BLaER1 treated with 17β-estradiol and CSF1 and Interleukin-3, amounts not matched to agents 10 nM and 100 nM (cell line): Measurements from ENCODE around the gene CFAP20DC.
"Not testable (repeated sequence)": the region's sequence is repeated elsewhere in the genome, so short reads cannot be mapped to it uniquely, and the experiment has no call there.

Experiments used
- H3K27ac ChIP-seq, 11 experiments: shearing (Covaris generic); formaldehyde crosslinking; 2 replicates each; pipeline ENCODE4 v1.8.1; 2022
- H3K27me3 ChIP-seq, 11 experiments: shearing (Covaris generic); formaldehyde crosslinking; 2 replicates each; pipeline ENCODE4 v1.8.1; 2022
- H3K36me3 ChIP-seq, 11 experiments: shearing (Covaris generic); formaldehyde crosslinking; 2 replicates each; pipeline ENCODE4 v1.8.1; 2022
- H3K4me1 ChIP-seq, 10 experiments: shearing (Covaris generic); formaldehyde crosslinking; 2 replicates each; pipeline ENCODE4 v1.8.1; 2022
- H3K4me2 ChIP-seq, 11 experiments: shearing (Covaris generic); formaldehyde crosslinking; 2 replicates each; pipeline ENCODE4 v1.8.1; 2022
- H3K4me3 ChIP-seq, 10 experiments: shearing (Covaris generic); formaldehyde crosslinking; 2 replicates each; pipeline ENCODE4 v1.8.1; 2022
- H3K9ac ChIP-seq, 11 experiments: shearing (Covaris generic); formaldehyde crosslinking; 2 replicates each; pipeline ENCODE4 v1.8.1; 2022
- H3K9me3 ChIP-seq, 11 experiments: shearing (Covaris generic); formaldehyde crosslinking; replicated peaks in 1 of 11; 2 replicates each; pipeline ENCODE4 v1.8.1; 2022
- H4K20me1 ChIP-seq, 11 experiments: shearing (Covaris generic); formaldehyde crosslinking; 2 replicates each; pipeline ENCODE4 v1.8.1; 2022
- Cebpa-rat ChIP-seq, 11 experiments: shearing (Covaris generic); IDR thresholded peaks; 2 replicates each; pipeline ENCODE4 v1.8.1; 2022

Gene CFAP20DC

DNA sequence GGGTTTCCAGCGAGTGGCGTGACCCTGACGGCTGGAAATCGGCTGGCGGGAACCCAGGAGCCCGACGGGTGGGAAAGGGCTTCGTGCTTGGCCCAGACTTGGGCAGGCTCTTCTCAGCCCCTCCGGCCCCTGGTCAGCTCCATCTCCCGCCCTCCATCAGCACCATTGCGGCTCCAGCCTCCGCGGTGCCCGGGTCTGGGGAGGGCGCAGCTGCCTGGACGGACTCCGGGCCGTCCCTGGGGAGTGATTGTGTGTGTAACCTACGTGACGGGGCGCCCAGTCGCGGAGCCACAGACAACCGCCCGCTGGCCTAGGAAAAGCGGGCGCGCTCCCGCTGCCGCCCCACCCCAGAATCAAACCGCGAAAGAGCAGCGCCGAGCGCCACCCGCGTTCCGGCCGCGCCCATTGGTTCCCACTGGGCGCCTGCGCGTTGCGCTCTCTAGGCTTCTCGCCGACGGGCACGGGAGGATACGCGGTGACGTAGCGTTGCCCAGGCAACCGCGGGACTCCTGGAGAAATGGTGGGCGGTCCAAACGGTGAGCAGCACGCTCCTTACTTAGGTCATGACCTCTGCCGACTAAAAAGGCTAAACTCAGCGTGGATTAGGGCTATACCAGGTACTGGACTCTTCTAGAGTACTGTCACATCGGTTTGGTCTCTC is at the start of gene CFAP20DC:
TSS of gene CFAP20DC (minus strand) at position 355 of the 661 bp plus-strand sequence. CDS start 394 bp downstream, outside the sequence.
- H4K20me1 ChIP-seq: no peaks in the 10 kb centered on the region
- H3K4me1 ChIP-seq: peaks cover 11 to 45% (median 32%) of the 10 kb centered on the region in 10 experiments
- no peaks in the 10 kb centered on the region for H3K27me3 ChIP-seq
- H3K4me2 ChIP-seq: peak within 1 kb of the TSS; percentile 86 to 94 (median 90)
- peaks cover 0 to 15% (median 0%) of the 10 kb centered on the region in 11 experiments; a peak in 4 of 22 replicates for H3K36me3 ChIP-seq
- H3K9ac ChIP-seq: peak within 1 kb of the TSS; percentile 80 to 90 (median 86)
- H3K9me3 ChIP-seq: peaks cover 0 to 11% (median 7%) of the 10 kb centered on the region in 11 experiments; a peak in 7 of 22 replicates
- H3K27ac ChIP-seq: peak within 1 kb of the TSS; percentile 60 to 90 (median 87); a peak in 21 of 22 replicates
- H3K4me3 ChIP-seq: peak within 1 kb of the TSS; percentile 69 to 82 (median 74)
- no peak for TF ChIP-seq Cebpa-rat (IDR thresholded peaks at IDR 0.05)

DNA sequence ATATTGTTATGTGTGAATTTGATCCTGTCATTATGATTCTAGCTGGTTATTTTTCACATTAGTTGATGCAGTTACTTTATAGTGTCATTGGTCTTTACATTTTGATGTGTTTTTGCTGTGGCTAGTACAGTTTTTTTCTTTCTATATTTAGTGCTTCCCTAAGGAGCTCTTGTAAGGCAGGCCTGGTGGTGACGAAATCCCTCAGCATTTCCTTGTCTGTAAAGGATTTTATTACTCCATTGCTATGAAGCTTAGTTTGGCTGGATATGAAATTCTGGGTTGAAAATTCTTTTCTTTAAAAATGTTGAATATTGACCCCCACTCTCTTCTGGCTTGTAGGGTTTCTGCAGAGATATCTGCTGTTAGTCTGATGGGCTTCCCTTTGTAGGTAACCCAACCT is 48.7 kb upstream of the CFAP20DC start:
- not testable (repeated sequence) for H3K27ac ChIP-seq, H3K27me3 ChIP-seq, H3K4me1 ChIP-seq, H3K36me3 ChIP-seq, H3K9ac ChIP-seq, H3K4me3 ChIP-seq, H3K4me2 ChIP-seq, H4K20me1 ChIP-seq
- H3K9me3 ChIP-seq: peaks cover 5 to 26% (median 13%) of the 10 kb centered on the region in 11 experiments; a peak in 13 of 22 replicates

GRCh38 chr3:59094446-59094845 is 44.6 kb upstream of the CFAP20DC start:
- Histone ChIP-seq H3K9ac (no peak overlapping the region), H4K20me1 (no peaks in the 10 kb centered on the region), H3K27me3 (no peaks in the 10 kb centered on the region), H3K4me2 (no peak overlapping the region), H3K9me3 (peaks cover 0 to 16% (median 8%) of the 10 kb centered on the region in 11 experiments; a peak in 6 of 22 replicates), H3K4me1 (peaks cover 0 to 7% (median 0%) of the 10 kb centered on the region in 10 experiments; a peak in 2 of 20 replicates), H3K27ac (no peak overlapping the region), H3K36me3 (no peaks in the 10 kb centered on the region), H3K4me3 (no peak overlapping the region)
- TF ChIP-seq Cebpa-rat (IDR thresholded peaks at IDR 0.05): no peak

DNA sequence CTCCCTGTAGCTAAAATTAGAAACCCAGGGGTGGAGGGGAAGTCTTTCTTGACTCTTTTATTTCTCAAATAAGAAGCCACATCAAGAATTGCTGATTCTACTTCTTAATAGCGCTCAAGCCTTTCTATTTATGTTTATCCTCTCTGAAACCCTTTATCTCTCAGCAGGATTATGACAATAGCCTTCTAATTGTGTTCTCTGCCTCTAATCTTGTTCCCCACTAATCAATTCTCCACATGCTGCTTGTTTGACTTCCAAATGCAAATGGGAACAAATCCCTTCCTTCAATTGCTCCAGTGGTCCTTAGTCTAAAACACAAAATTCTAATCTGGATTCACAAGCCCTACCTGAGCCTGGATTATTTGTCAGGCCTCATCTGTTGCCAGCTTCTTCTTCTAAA is 43.7 kb upstream of the CFAP20DC start:
- Histone ChIP-seq H3K4me3 (no peak overlapping the region), H4K20me1 (no peaks in the 10 kb centered on the region), H3K4me2 (peak overlapping the region in 4 of 11 experiments; percentile 10 to 27 (median 20); a peak in 5 of 22 replicates), H3K9ac (no peak overlapping the region), H3K9me3 (peaks cover 0 to 13% (median 6%) of the 10 kb centered on the region in 11 experiments; a peak in 3 of 22 replicates), H3K36me3 (no peaks in the 10 kb centered on the region), H3K27me3 (no peaks in the 10 kb centered on the region), H3K4me1 (peaks cover 0 to 7% (median 0%) of the 10 kb centered on the region in 10 experiments; a peak in 2 of 20 replicates), H3K27ac (no peak overlapping the region)
- TF ChIP-seq Cebpa-rat (IDR thresholded peaks at IDR 0.05): no peak

DNA sequence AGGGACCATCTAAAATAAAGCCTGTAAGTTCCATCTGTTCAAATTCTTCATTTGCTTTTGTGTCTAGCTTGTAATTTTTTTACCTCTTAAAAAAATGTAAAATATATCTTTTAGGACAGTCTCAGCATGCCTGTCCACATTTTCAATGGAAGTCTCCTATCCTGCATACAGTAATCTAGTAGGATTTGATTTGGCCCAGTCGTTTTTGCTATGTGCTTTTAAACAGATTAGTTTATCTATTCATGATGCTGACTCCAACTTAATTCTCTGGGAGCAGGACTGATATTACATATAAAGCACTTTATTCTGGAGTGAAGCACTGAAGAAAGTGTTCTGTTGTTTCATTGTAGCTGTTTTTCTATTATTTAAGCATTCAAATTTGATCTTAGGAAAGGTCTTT is 38.9 kb upstream of the CFAP20DC start:
- no peak for TF ChIP-seq Cebpa-rat (IDR thresholded peaks at IDR 0.05)
- no peaks in the 10 kb centered on the region for H4K20me1 ChIP-seq
- H3K27ac ChIP-seq: no peak overlapping the region

DNA sequence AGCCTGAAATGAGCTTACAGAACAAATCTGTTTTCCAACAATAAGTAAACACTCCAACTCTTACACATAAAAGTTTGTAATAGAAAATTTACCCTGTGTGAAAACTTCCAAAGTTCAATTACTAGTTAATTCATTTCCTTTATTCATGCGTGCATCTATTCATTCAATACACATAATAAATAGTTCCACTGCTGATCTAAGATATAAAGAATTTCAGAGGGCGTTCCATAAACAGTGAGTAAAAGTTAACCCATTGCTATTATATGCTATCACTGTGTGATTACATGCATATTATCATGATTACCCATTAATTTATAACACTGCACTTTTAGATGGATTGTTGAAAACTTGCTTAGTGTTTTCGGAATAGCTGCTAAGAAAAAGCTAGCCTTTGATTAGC is 36.2 kb upstream of the CFAP20DC start:
- Histone ChIP-seq H3K4me3 (no peak overlapping the region), H3K4me2 (no peak overlapping the region), H3K36me3 (no peaks in the 10 kb centered on the region), H3K9ac (no peak overlapping the region), H3K4me1 (peaks cover 0 to 17% (median 3%) of the 10 kb centered on the region in 10 experiments; a peak in 9 of 20 replicates), H3K27ac (no peak overlapping the region), H3K27me3 (no peaks in the 10 kb centered on the region), H4K20me1 (no peaks in the 10 kb centered on the region), H3K9me3 (peaks cover 0 to 22% (median 8%) of the 10 kb centered on the region in 11 experiments; a peak in 12 of 22 replicates)
- TF ChIP-seq Cebpa-rat (IDR thresholded peaks at IDR 0.05): no peak

More for the DNA sequence above, 38.9 kb upstream of the CFAP20DC start:
- H3K4me2 ChIP-seq: no peak overlapping the region
- H3K27me3 ChIP-seq: no peaks in the 10 kb centered on the region
- H3K4me3 ChIP-seq: no peak overlapping the region
- no peaks in the 10 kb centered on the region for H3K36me3 ChIP-seq
- peaks cover 0 to 6% (median 0%) of the 10 kb centered on the region in 10 experiments; a peak in 2 of 20 replicates for H3K4me1 ChIP-seq
- no peak overlapping the region for H3K9ac ChIP-seq
- peaks cover 0 to 22% (median 5%) of the 10 kb centered on the region in 11 experiments; a peak in 9 of 22 replicates for H3K9me3 ChIP-seq

DNA sequence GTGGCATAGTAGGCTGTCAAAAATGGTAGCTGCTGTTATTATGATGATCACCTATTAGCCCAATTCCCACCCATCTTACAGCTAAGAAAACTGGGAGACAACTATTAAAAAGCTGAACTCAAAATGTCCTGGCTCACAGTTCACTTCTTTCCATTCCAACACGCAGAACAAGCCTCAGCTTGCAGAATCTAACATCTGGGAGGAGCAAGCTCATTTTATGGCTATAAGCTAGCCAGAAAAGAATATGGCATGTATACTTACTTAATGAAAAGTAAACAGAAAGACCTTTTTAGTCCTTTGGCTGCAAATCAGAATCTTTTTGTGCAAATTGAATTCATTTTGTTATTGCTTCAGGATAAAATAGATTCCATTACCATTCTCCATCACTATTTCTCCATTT is 34.8 kb upstream of the CFAP20DC start:
- Histone ChIP-seq H3K27ac (no peak overlapping the region), H3K27me3 (no peaks in the 10 kb centered on the region), H3K9me3 (peaks cover 0 to 22% (median 8%) of the 10 kb centered on the region in 11 experiments; a peak in 12 of 22 replicates), H3K4me3 (no peak overlapping the region), H3K9ac (no peak overlapping the region), H3K36me3 (no peaks in the 10 kb centered on the region), H4K20me1 (no peaks in the 10 kb centered on the region), H3K4me1 (peaks cover 0 to 21% (median 3%) of the 10 kb centered on the region in 10 experiments; a peak in 9 of 20 replicates), H3K4me2 (no peak overlapping the region)
- TF ChIP-seq Cebpa-rat (IDR thresholded peaks at IDR 0.05): no peak

- no peak overlapping the region for H3K4me3 ChIP-seq
- peaks cover 0 to 16% (median 8%) of the 10 kb centered on the region in 11 experiments; a peak in 12 of 22 replicates for H3K9me3 ChIP-seq
- H3K36me3 ChIP-seq: no peaks in the 10 kb centered on the region
- H3K27me3 ChIP-seq: no peaks in the 10 kb centered on the region
- H3K9ac ChIP-seq: no peak overlapping the region
- TF ChIP-seq Cebpa-rat (IDR thresholded peaks at IDR 0.05): no peak
- peaks cover 0 to 21% (median 3%) of the 10 kb centered on the region in 10 experiments; a peak in 9 of 20 replicates for H3K4me1 ChIP-seq
- no peaks in the 10 kb centered on the region for H4K20me1 ChIP-seq
- H3K4me2 ChIP-seq: peak overlapping the region in 4 of 11 experiments; percentile 53 to 72 (median 60); a peak in 9 of 22 replicates
- H3K27ac ChIP-seq: peak overlapping the region in 5 of 11 experiments; percentile 20 to 63 (median 59); a peak in 9 of 22 replicates
Measured at GRCh38 chr3:59082106-59082505, 32.3 kb upstream of the CFAP20DC start.

DNA sequence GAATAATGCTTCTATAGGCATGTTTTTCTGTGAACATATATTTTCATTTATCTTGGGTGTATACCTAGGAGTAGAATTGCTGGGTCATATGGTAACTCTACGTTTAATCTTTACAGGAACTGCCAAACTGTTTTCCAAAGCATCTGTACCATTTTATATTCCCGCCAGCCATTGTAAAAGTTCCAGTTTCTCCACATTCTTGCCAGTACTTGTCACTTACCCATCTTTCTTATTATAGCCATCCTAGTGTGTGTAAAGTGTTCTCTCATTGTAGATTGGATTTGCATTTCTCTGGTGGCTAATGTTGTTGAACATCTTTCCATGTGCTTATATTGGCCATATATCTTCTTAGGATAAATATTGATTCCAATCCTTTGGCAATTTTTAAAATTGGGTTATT is 31.2 kb upstream of the CFAP20DC start:
- Histone ChIP-seq H3K27me3 (no peaks in the 10 kb centered on the region), H3K27ac (no peak overlapping the region)

More for the DNA sequence above, 31.2 kb upstream of the CFAP20DC start:
- Histone ChIP-seq H3K9ac (no peak overlapping the region), H3K9me3 (peaks cover 0 to 8% (median 0%) of the 10 kb centered on the region in 11 experiments; a peak in 8 of 22 replicates), H3K36me3 (no peaks in the 10 kb centered on the region), H3K4me3 (no peak overlapping the region), H4K20me1 (no peaks in the 10 kb centered on the region), H3K4me2 (no peak overlapping the region), H3K4me1 (peaks cover 0 to 21% (median 3%) of the 10 kb centered on the region in 10 experiments; a peak in 9 of 20 replicates)
- no peak for TF ChIP-seq Cebpa-rat (IDR thresholded peaks at IDR 0.05)
